OCI-LY3 (cell line): ENCODE results near the gene BMI1.
"Not testable (repeated sequence)": the region's sequence is repeated elsewhere in the genome, so short reads cannot be mapped to it uniquely, and the experiment has no call there.

Source experiments
- H2AFZ ChIP-seq: fragments of 200-600, 300-600 bp; shearing (Covaris generic); 2 replicates; pipeline ENCODE4 v1.6.0; 2014; ENCODE audit warnings: antibody characterized with exemption, low read depth, low read length
- H3K27ac ChIP-seq: fragments of 200-600, 300-600 bp; sonication (generic); 2 replicates; pipeline ENCODE4 v1.5.1; 2014; ENCODE audit warnings: mild to moderate bottlenecking, low read length, moderate library complexity, mixed read lengths
- H3K27me3 ChIP-seq: fragments of 200-600, 300-600 bp; sonication (generic); 2 replicates; pipeline ENCODE4 v1.6.1; 2014; ENCODE audit warnings: low read depth, low read length, mixed read lengths
- H3K36me3 ChIP-seq: fragments of 200-600, 300-600 bp; sonication (generic); replicated peaks from 2 replicates; pipeline ENCODE3; 2014; ENCODE audit warnings: low read depth, low read length, mixed read lengths
- H3K4me1 ChIP-seq: fragments of 300-600, 200-600 bp; sonication (generic); 2 replicates; pipeline ENCODE4 v1.6.1; 2014; ENCODE audit warnings: low read length, mixed read lengths
- H3K4me2 ChIP-seq: fragments of 200-600, 300-600 bp; sonication (generic); 2 replicates; pipeline ENCODE4 v1.6.1; 2014; ENCODE audit warnings: low read length, mixed read lengths
- H3K4me3 ChIP-seq: fragments of 300-600, 200-600 bp; sonication (generic); 2 replicates; pipeline ENCODE4 v1.5.1; 2014; ENCODE audit warnings: antibody characterized with exemption, mild to moderate bottlenecking, low read length, moderate library complexity
- H3K79me2 ChIP-seq: fragments of 300-600, 200-600 bp; shearing (Covaris generic); 2 replicates; pipeline ENCODE4 v1.6.1; 2014; ENCODE audit warnings: mild to moderate bottlenecking, low read length, mixed read lengths
- H3K9ac ChIP-seq: fragments of 300-600, 200-600 bp; shearing (Covaris generic); 2 replicates; pipeline ENCODE4 v1.6.0; 2014; ENCODE audit warnings: mild to moderate bottlenecking, low read length, moderate library complexity
- H3K9me3 ChIP-seq: fragments of 200-600, 300-600 bp; shearing (Covaris generic); 2 replicates; pipeline ENCODE4 v1.6.1; 2014; ENCODE audit warnings: low read length, mixed read lengths; ENCODE audit not compliant: insufficient read depth
- H4K20me1 ChIP-seq: fragments of 200-600, 300-600 bp; sonication (generic); 2 replicates; pipeline ENCODE4 v1.6.1; 2016; ENCODE audit warnings: low read length, mixed read lengths; ENCODE audit not compliant: insufficient read depth
- EZH2phosphoT487 ChIP-seq: fragments of 200-600 bp; shearing (Covaris generic); IDR thresholded peaks from 2 replicates; pipeline ENCODE4 v1.6.1; 2018; ENCODE audit warnings: antibody characterized with exemption, mixed run types, low read depth
- TF ChIP-seq, protein P1 (sequence below): fragments of 200-600, 300-600 bp; sonication (generic); IDR thresholded peaks from 2 replicates; pipeline ENCODE4 v1.5.1; 2014; ENCODE audit warnings: antibody characterized with exemption, low read length, low read depth

BMI1 gene

DNA sequence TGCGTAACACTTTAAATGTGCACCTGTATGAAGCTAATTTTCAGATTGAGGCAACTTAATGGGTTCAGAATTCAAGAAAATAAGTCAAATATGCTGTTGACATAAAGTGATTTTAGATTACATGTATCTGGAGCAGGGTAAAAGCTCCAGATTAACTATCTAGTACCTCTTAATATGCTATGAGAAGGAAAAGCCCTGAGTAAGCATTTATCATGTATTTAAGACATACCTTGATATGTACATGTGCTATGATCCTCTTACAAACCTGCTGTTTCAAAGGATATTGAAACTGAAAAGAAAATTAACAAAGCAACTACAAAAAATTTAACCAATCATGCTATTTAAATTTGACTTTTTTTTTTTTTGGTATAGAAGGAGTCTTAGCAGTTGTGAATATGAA, 28.9 kb downstream of the BMI1 start:
- H3K79me2 ChIP-seq = no peaks in the 10 kb centered on the region
- no peak overlapping the region for H3K4me3 ChIP-seq
- no peak for TF ChIP-seq EZH2phosphoT487
- TF ChIP-seq, protein P1, sequence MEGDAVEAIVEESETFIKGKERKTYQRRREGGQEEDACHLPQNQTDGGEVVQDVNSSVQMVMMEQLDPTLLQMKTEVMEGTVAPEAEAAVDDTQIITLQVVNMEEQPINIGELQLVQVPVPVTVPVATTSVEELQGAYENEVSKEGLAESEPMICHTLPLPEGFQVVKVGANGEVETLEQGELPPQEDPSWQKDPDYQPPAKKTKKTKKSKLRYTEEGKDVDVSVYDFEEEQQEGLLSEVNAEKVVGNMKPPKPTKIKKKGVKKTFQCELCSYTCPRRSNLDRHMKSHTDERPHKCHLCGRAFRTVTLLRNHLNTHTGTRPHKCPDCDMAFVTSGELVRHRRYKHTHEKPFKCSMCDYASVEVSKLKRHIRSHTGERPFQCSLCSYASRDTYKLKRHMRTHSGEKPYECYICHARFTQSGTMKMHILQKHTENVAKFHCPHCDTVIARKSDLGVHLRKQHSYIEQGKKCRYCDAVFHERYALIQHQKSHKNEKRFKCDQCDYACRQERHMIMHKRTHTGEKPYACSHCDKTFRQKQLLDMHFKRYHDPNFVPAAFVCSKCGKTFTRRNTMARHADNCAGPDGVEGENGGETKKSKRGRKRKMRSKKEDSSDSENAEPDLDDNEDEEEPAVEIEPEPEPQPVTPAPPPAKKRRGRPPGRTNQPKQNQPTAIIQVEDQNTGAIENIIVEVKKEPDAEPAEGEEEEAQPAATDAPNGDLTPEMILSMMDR = no peak
- H3K27ac ChIP-seq = no peak overlapping the region
- H3K9me3 ChIP-seq = no peaks in the 10 kb centered on the region
- H3K9ac ChIP-seq = no peak overlapping the region
- H3K4me2 ChIP-seq = no peak overlapping the region
- no peaks in the 10 kb centered on the region for H4K20me1 ChIP-seq
- no peak overlapping the region for H2AFZ ChIP-seq
- H3K27me3 ChIP-seq = no peaks in the 10 kb centered on the region
- no peaks in the 10 kb centered on the region for H3K36me3 ChIP-seq
- H3K4me1 ChIP-seq = peaks cover 4% of the 10 kb centered on the region

DNA sequence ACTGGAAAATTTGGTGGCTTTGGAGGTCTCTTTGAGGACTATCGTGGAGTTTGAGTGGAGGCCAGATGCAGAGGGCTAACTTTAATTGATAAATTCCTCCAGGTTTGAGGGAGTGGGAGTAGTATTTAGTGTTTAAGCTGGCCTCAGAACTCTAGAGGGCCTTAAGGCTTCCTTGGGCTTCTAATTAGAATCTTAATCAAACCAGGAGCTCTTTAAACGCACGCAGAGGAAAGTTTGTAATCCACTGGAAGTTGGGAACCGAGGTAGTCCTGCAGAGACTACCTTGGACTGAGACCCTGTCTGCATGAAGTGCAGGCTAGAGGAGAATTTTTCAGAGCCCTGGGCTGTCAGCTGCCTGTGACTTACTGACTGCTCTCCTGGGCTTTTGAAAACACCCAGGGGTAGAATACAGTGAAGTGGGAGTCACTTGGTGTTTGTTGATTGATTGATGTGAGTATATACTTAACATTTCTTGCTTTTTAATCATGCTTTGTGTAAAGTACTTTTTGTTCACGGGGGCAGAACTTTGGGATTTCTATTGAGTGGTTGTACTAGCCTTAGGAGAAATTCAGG, 30.3 kb downstream of the BMI1 start:
- Histone ChIP-seq H3K79me2 (no peaks in the 10 kb centered on the region), H3K36me3 (no peaks in the 10 kb centered on the region), H3K27ac (no peak overlapping the region), H3K9ac (no peak overlapping the region), H2AFZ (no peak overlapping the region), H3K4me3 (no peak overlapping the region), H3K27me3 (no peaks in the 10 kb centered on the region), H3K4me1 (peaks cover 3% of the 10 kb centered on the region), H3K4me2 (no peak overlapping the region), H4K20me1 (no peaks in the 10 kb centered on the region), H3K9me3 (no peaks in the 10 kb centered on the region)
- TF ChIP-seq, protein P1 = no peak
- no peak for TF ChIP-seq EZH2phosphoT487

- H3K4me2 ChIP-seq = no peak overlapping the region
- no peak overlapping the region for H3K4me3 ChIP-seq
- no peaks in the 10 kb centered on the region for H3K36me3 ChIP-seq
- H2AFZ ChIP-seq = no peak overlapping the region
- H3K79me2 ChIP-seq = no peaks in the 10 kb centered on the region
- no peaks in the 10 kb centered on the region for H3K9me3 ChIP-seq
- TF ChIP-seq, protein P1 = no peak
- no peak for TF ChIP-seq EZH2phosphoT487
- H3K9ac ChIP-seq = no peak overlapping the region
- no peaks in the 10 kb centered on the region for H4K20me1 ChIP-seq
- H3K27me3 ChIP-seq = no peaks in the 10 kb centered on the region
- no peaks in the 10 kb centered on the region for H3K4me1 ChIP-seq
- H3K27ac ChIP-seq = no peak overlapping the region
Observed at GRCh38 chr10:22356324-22356873, 35.5 kb downstream of the BMI1 start.

DNA sequence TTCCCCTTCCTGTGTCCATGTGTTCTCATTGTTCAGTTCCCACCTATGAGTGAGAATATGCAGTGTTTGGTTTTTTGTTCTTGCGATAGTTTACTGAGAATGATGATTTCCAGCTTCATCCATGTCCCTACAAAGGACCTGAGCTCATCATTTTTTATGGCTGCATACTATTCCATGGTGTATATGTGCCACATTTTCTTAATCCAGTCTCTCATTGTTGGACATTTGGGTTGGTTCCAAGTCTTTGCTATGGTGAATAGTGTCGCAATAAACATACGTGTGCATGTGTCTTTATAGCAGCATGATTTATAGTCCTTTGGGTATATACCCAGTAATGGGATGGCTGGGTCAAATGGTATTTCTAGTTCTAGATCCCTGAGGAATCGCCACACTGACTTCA, 36.9 kb downstream of the BMI1 start:
- H3K9me3 ChIP-seq, H3K27me3 ChIP-seq, H4K20me1 ChIP-seq, H3K4me1 ChIP-seq, H3K4me3 ChIP-seq, H2AFZ ChIP-seq, H3K9ac ChIP-seq, H3K36me3 ChIP-seq, H3K27ac ChIP-seq, H3K79me2 ChIP-seq, H3K4me2 ChIP-seq: not testable (repeated sequence)
